Fibroblast of skin of right biceps (primary cell): ENCODE data around the gene TBX2.
"Not testable (repeated sequence)": the region's sequence is repeated elsewhere in the genome, so short reads cannot be mapped to it uniquely, and the experiment has no call there.

Source experiments
- DNase-seq: peaks from one replicate; pipeline ENCODE4 v3.0.0-alpha.2; 2013

Gene TBX2

GRCh38 chr17:61436273-61436672, 36.6 kb downstream of the TBX2 start:
- DNase-seq = no peak

GRCh38 chr17:61436995-61437704, 37.5 kb downstream of the TBX2 start:
- DNase-seq = no peak

- DNase-seq = no peak
Measured at GRCh38 chr17:61440697-61441096, 41.1 kb downstream of the TBX2 start.

- DNase-seq = not testable (repeated sequence)
Measured at GRCh38 chr17:61441507-61441906, 41.9 kb downstream of the TBX2 start.

GRCh38 chr17:61442136-61442775, 42.6 kb downstream of the TBX2 start:
- no peak for DNase-seq

GRCh38 chr17:61442878-61443474, 43.3 kb downstream of the TBX2 start:
- no peak for DNase-seq

- no peak for DNase-seq
Measured at GRCh38 chr17:61443475-61443882, 43.8 kb downstream of the TBX2 start.

- DNase-seq = no peak
Measured at GRCh38 chr17:61444075-61444474, 44.4 kb downstream of the TBX2 start.

- DNase-seq = no peak
Measured at GRCh38 chr17:61444831-61445230, 45.2 kb downstream of the TBX2 start.

GRCh38 chr17:61447358-61447757, 47.7 kb downstream of the TBX2 start:
- no peak for DNase-seq

- DNase-seq = no peak
Measured at GRCh38 chr17:61448042-61448441, 48.4 kb downstream of the TBX2 start.

GRCh38 chr17:61449140-61449539, 49.5 kb downstream of the TBX2 start:
- not testable (repeated sequence) for DNase-seq

- no peak for DNase-seq
Measured at GRCh38 chr17:61449707-61450640, 50.3 kb downstream of the TBX2 start.

GRCh38 chr17:61450641-61451537, 51.2 kb downstream of the TBX2 start:
- no peak for DNase-seq

GRCh38 chr17:61451538-61452300, 52.1 kb downstream of the TBX2 start:
- DNase-seq = no peak

- no peak for DNase-seq
Measured at GRCh38 chr17:61452301-61453290, 53.0 kb downstream of the TBX2 start, which contains the start of gene TBX4. Gene TBX4, plus strand, starts transcription at chr17:61452422. Its CDS starts 4,069 bp downstream, at chr17:61456491.

- DNase-seq = no peak
Measured at GRCh38 chr17:61453566-61454380, 54.1 kb downstream of the TBX2 start.

- no peak for DNase-seq
Measured at GRCh38 chr17:61454381-61455323, 55.0 kb downstream of the TBX2 start.
